Keratinocyte (primary cell): ENCODE measurements around the gene RAB7B.

Source experiments
- CTCF ChIP-seq, 3 experiments: IDR thresholded peaks in 1 of 3; conservative IDR thresholded peaks in 1 of 3; optimal IDR thresholded peaks in 1 of 3; 2 replicates in 2 of 3; 3 replicates in 1 of 3; pipeline versions ENCODE3 to v1.5.1; 2011; ENCODE audit warnings: low read length in 3 of 3, mild to moderate bottlenecking in 3 of 3, moderate library complexity in 2 of 3, control low read depth in 1 of 3, inconsistent platforms in 1 of 3; ENCODE audit not compliant: insufficient read depth in 2 of 3; ENCODE audit errors: extremely low read depth in 1 of 3
- EZH2 ChIP-seq: IDR thresholded peaks from one replicate; pipeline ENCODE4 v1.6.1; 2012; ENCODE audit warnings: inconsistent platforms, mild to moderate bottlenecking, low read length, moderate library complexity

GRCh38 chr1:205973377-205974232 is 29.6 kb downstream of the RAB7B start:
- no peak for TF ChIP-seq CTCF (optimal IDR thresholded peaks at IDR 0.05 in 1 of 3, IDR thresholded peaks at IDR 0.05 in 1 of 3, conservative IDR thresholded peaks at IDR 0.05 in 1 of 3; ENCODE audit: extremely low read depth in 1 of 3, insufficient read depth in 2 of 3, low read length in 3 of 3)
- TF ChIP-seq EZH2: no peak
